Measurements from ENCODE around the gene SGCE.

- TF ChIP-seq POLR2A (IDR thresholded peaks at IDR 0.05), result no peak
- TF ChIP-seq, protein P1, sequence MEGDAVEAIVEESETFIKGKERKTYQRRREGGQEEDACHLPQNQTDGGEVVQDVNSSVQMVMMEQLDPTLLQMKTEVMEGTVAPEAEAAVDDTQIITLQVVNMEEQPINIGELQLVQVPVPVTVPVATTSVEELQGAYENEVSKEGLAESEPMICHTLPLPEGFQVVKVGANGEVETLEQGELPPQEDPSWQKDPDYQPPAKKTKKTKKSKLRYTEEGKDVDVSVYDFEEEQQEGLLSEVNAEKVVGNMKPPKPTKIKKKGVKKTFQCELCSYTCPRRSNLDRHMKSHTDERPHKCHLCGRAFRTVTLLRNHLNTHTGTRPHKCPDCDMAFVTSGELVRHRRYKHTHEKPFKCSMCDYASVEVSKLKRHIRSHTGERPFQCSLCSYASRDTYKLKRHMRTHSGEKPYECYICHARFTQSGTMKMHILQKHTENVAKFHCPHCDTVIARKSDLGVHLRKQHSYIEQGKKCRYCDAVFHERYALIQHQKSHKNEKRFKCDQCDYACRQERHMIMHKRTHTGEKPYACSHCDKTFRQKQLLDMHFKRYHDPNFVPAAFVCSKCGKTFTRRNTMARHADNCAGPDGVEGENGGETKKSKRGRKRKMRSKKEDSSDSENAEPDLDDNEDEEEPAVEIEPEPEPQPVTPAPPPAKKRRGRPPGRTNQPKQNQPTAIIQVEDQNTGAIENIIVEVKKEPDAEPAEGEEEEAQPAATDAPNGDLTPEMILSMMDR (IDR thresholded peaks at IDR 0.05), result no peak
These were observed 64.8 kb downstream of the SGCE start for GRCh38 chr7:94591176-94591575.

Data from vagina (tissue), 2 donors.